SK-N-SH (cell line): Measurements from ENCODE around the gene GPR101. TPM values are rescaled to one million over a fixed set of nuclear protein-coding genes. Genes with fewer than 3 reads are reported as not detected.

Source experiments
- CTCF ChIA-PET: fragments of 300-600, 350-600 bp; formaldehyde crosslinking; extraction: SDS; loops from one replicate; lab custom pipeline; 2021; lab: Yijun Ruan, JAX
- POLR2A ChIA-PET: fragments of 350-600 bp; sonication (Branson Sonifier 250); formaldehyde crosslinking; extraction: SDS; loops from one replicate; lab custom pipeline; 2020; ENCODE audit warnings: antibody characterized with exemption, inconsistent platforms; lab: Yijun Ruan, JAX
- DNase-seq: peaks from one replicate; pipeline ENCODE4 v3.0.0; 2012
- H2AFZ ChIP-seq: fragments of 200-600 bp; sonication (generic); 2 replicates; pipeline ENCODE4 v1.8.1; 2016; ENCODE audit warnings: antibody characterized with exemption, mild to moderate bottlenecking, low read depth
- H3F3A ChIP-seq: fragments of 200-600 bp; sonication (generic); replicated peaks from 2 replicates; pipeline ENCODE3; 2016; ENCODE audit warnings: antibody characterized with exemption, mild to moderate bottlenecking; ENCODE audit not compliant: insufficient read depth
- H3K27ac ChIP-seq, 2 experiments: fragments of 200-500 bp in 1 of 2; fragments of 200-600 bp in 1 of 2; sonication (Bioruptor generic) in 1 of 2; sonication (generic), shearing (Covaris generic) in 1 of 2; 2 replicates each; pipeline versions ENCODE4 v1.5.1 to v1.6.1; 2014 to 2016; ENCODE audit warnings: low read depth in 2 of 2, inconsistent platforms in 1 of 2, low read length in 1 of 2, mild to moderate bottlenecking in 1 of 2, mixed read lengths in 1 of 2
- H3K27me3 ChIP-seq: fragments of 200-600 bp; sonication (generic), shearing (Covaris generic); 2 replicates; pipeline ENCODE4 v1.6.1; 2016; ENCODE audit warnings: mixed run types; ENCODE audit not compliant: insufficient read depth
- H3K36me3 ChIP-seq, 2 experiments: fragments of 200-500 bp in 1 of 2; fragments of 200-600 bp in 1 of 2; sonication (Bioruptor generic) in 1 of 2; sonication (generic) in 1 of 2; replicated peaks in 1 of 2; 2 replicates each; pipeline versions ENCODE3 to v1.5.1; 2014 to 2016; ENCODE audit warnings: low read length in 1 of 2, mild to moderate bottlenecking in 1 of 2; ENCODE audit not compliant: insufficient read depth in 2 of 2, control insufficient read depth in 1 of 2
- H3K4me1 ChIP-seq, 2 experiments: fragments of 200-500 bp in 1 of 2; fragments of 200-600 bp in 1 of 2; sonication (Bioruptor generic) in 1 of 2; sonication (generic), shearing (Covaris generic) in 1 of 2; 2 replicates each; pipeline versions ENCODE4 v1.5.1 to v1.6.1; 2014 to 2016; ENCODE audit warnings: low read depth in 1 of 2, low read length in 1 of 2, mixed run types in 1 of 2; ENCODE audit not compliant: insufficient read depth in 2 of 2, control insufficient read depth in 1 of 2
- H3K4me2 ChIP-seq: fragments of 200-600 bp; sonication (generic), shearing (Covaris generic); 2 replicates; pipeline ENCODE4 v1.6.1; 2017; ENCODE audit warnings: mixed run types
- H3K4me3 ChIP-seq, 2 experiments: fragments of 200-500 bp in 1 of 2; fragments of 200-600 bp in 1 of 2; sonication (Bioruptor generic) in 1 of 2; sonication (generic), shearing (Covaris generic) in 1 of 2; 2 replicates each; pipeline versions ENCODE4 v1.5.1 to v1.8.1; 2014 to 2016; ENCODE audit warnings: low read depth in 2 of 2, inconsistent platforms in 1 of 2, low read length in 1 of 2, mild to moderate bottlenecking in 1 of 2, mixed read lengths in 1 of 2, moderate library complexity in 1 of 2
- H3K79me2 ChIP-seq: fragments of 200-600 bp; sonication (generic); 2 replicates; pipeline ENCODE4 v1.8.1; 2017; ENCODE audit warnings: mild to moderate bottlenecking; ENCODE audit not compliant: insufficient read depth
- H3K9ac ChIP-seq: fragments of 200-600 bp; sonication (generic); 2 replicates; pipeline ENCODE4 v1.6.1; 2017; ENCODE audit warnings: mixed run types
- H3K9me2 ChIP-seq: fragments of 200-600 bp; sonication (generic); 2 replicates; pipeline ENCODE4 v1.6.1; 2017; ENCODE audit warnings: mixed run types
- H3K9me3 ChIP-seq: fragments of 200-600 bp; sonication (generic); 2 replicates; pipeline ENCODE4 v1.6.1; 2017; ENCODE audit warnings: mixed run types, mild to moderate bottlenecking, moderate library complexity
- H4K20me1 ChIP-seq: fragments of 200-600 bp; sonication (generic); 2 replicates; pipeline ENCODE4 v1.6.1; 2017; ENCODE audit warnings: mild to moderate bottlenecking, mixed run types; ENCODE audit not compliant: insufficient read depth
- CHD2 ChIP-seq: fragments of 150-350 bp; IDR thresholded peaks from 2 replicates; pipeline ENCODE4 v1.6.1; 2018; ENCODE audit warnings: low read length; ENCODE audit not compliant: partially characterized antibody
- ELF1 ChIP-seq: IDR thresholded peaks from 2 replicates; pipeline ENCODE4 v1.4.0; 2012
- FOSL2 ChIP-seq: IDR thresholded peaks from 2 replicates; pipeline ENCODE4 v1.4.0; 2012; ENCODE audit warnings: low read depth, mild to moderate bottlenecking, moderate library complexity, borderline replicate concordance
- FOXM1 ChIP-seq: IDR thresholded peaks from 2 replicates; pipeline ENCODE4 v1.4.0; 2012; ENCODE audit warnings: low read depth, mild to moderate bottlenecking
- JUND ChIP-seq: IDR thresholded peaks from 2 replicates; pipeline ENCODE4 v1.4.0; 2012
- MAX ChIP-seq: IDR thresholded peaks from 2 replicates; pipeline ENCODE4 v1.4.0; 2012; ENCODE audit warnings: low read depth
- MXI1 ChIP-seq: IDR thresholded peaks from 2 replicates; pipeline ENCODE4 v1.6.1; 2012; ENCODE audit warnings: mild to moderate bottlenecking, low read depth, low read length, improper control_type of control experiment
- NFIC ChIP-seq: IDR thresholded peaks from 2 replicates; pipeline ENCODE4 v1.4.0; 2012; ENCODE audit warnings: borderline replicate concordance
- POLR2AphosphoS5 ChIP-seq: IDR thresholded peaks from 2 replicates; pipeline ENCODE4 v1.6.1; 2012; ENCODE audit warnings: low read depth, low read length
- RAD21 ChIP-seq: IDR thresholded peaks from 2 replicates; pipeline ENCODE4 v1.6.1; 2012; ENCODE audit warnings: mild to moderate bottlenecking, low read length
- TEAD4 ChIP-seq: IDR thresholded peaks from 2 replicates; pipeline ENCODE4 v1.4.0; 2012; ENCODE audit warnings: mild to moderate bottlenecking, borderline replicate concordance; ENCODE audit not compliant: insufficient read depth
- USF2 ChIP-seq: fragments of 150-350 bp; IDR thresholded peaks from 2 replicates; pipeline ENCODE4 v1.6.1; 2017; ENCODE audit warnings: antibody characterized with exemption, low read length, low read depth, borderline replicate concordance
- WGBS: methylation state at CpG from one replicate; pipeline ENCODE4 v1.1.6; 2017; ENCODE audit warnings: low lambda C conversion rate; 5-methylcytosine and 5-hydroxymethylcytosine counted together
- polyA plus RNA-seq, 3 experiments: library from polyadenylated mRNA; depleted of rRNA; stranded (reverse); fragments of >200 nt; gene quantifications; 2 replicates each; pipeline ENCODE4 v1.2.3, GENCODE V29; 2012
- TF ChIP-seq, protein P1 (sequence below): IDR thresholded peaks from 2 replicates; pipeline ENCODE4; 2012

GPR101 gene
- polyA plus RNA-seq, 1 of the 3 experiments (the other 2 are of a cell fraction) = not detected

DNA sequence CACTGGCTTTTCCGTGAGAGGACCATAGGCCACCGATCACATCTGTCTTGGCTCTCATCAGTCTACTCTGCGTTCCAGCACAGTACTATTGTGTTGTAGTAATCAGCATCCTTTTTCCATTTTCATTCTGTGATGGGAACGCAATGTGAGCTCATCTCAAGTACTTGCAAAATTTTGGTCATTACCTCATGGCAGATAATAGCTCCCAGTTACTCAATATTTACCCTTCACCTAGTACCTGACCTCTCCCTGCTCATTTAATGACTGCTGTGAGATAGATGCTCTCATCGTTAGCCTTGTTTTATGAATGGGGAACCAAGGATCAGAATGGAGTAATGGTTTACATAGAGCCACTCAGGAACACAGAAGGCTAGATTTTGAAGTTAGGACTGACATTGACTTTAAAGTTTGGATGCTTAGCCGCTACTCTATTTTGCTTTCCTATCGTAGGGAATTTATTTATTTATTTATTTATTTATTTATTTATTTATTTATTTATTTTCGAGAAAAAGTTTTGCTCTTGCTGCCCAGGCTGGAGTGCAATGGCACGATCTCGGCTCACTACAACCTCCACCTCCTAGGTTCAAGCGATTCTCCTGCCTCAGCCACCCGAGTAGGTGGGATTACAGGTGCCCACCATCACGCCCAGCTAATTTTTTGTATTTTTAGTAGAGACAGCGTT lies 6.5 kb upstream of the GPR101 start:
- no peak overlapping the region for H3K4me2 ChIP-seq
- H3F3A ChIP-seq = no peaks in the 10 kb centered on the region
- no peaks in the 10 kb centered on the region for H3K79me2 ChIP-seq
- H4K20me1 ChIP-seq = no peaks in the 10 kb centered on the region
- H3K27ac ChIP-seq = no peak overlapping the region
- WGBS = 23% methylated on average over 14 of the region's 14 CpGs
- H2AFZ ChIP-seq = no peak overlapping the region
- ChIA-PET POLR2A (no interaction called here), CTCF (no interaction called here)
- H3K36me3 ChIP-seq = no peaks in the 10 kb centered on the region
- H3K9me3 ChIP-seq = no peaks in the 10 kb centered on the region
- DNase-seq = no peak
- peaks cover 22% of the 10 kb centered on the region for H3K27me3 ChIP-seq
- TF ChIP-seq POLR2AphosphoS5 = no peak
- no peak for TF ChIP-seq RAD21
- TF ChIP-seq CHD2 = no peak
- no peak overlapping the region for H3K9ac ChIP-seq
- no peaks in the 10 kb centered on the region for H3K9me2 ChIP-seq
- no peaks in the 10 kb centered on the region for H3K4me1 ChIP-seq
- no peak overlapping the region for H3K4me3 ChIP-seq

GRCh38 chrX:137034508-137034872 lies 695 bp upstream of the GPR101 start:
- CTCF ChIA-PET = interaction anchor here (1.6 to 2.5 kb wide), 2 partner anchors 15 to 18 kb away, joined by 3 to 8 read pairs; no protein-coding TSS in a partner anchor

More at GRCh38 chrX:137034508-137034872, 695 bp upstream of the GPR101 start:
- H3K9me3 ChIP-seq = no peaks in the 10 kb centered on the region
- no peaks in the 10 kb centered on the region for H4K20me1 ChIP-seq
- H3K4me2 ChIP-seq = no peak overlapping the region
- no peak overlapping the region for H2AFZ ChIP-seq
- no peaks in the 10 kb centered on the region for H3F3A ChIP-seq
- no peak overlapping the region for H3K4me3 ChIP-seq
- H3K79me2 ChIP-seq = no peaks in the 10 kb centered on the region
- no peak for DNase-seq
- no peaks in the 10 kb centered on the region for H3K9me2 ChIP-seq
- WGBS = 16% methylated on average over 3 of the region's 3 CpGs
- H3K9ac ChIP-seq = no peak overlapping the region
- POLR2A ChIA-PET = no interaction called here
- no peak for TF ChIP-seq NFIC
- TF ChIP-seq JUND = no peak
- TF ChIP-seq, protein P1, sequence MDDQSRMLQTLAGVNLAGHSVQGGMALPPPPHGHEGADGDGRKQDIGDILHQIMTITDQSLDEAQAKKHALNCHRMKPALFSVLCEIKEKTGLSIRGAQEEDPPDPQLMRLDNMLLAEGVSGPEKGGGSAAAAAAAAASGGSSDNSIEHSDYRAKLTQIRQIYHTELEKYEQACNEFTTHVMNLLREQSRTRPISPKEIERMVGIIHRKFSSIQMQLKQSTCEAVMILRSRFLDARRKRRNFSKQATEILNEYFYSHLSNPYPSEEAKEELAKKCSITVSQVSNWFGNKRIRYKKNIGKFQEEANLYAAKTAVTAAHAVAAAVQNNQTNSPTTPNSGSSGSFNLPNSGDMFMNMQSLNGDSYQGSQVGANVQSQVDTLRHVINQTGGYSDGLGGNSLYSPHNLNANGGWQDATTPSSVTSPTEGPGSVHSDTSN = no peak
- no peak for TF ChIP-seq TEAD4
- no peak for TF ChIP-seq MXI1
- no peak for TF ChIP-seq ELF1
- no peak for TF ChIP-seq FOSL2
- no peak for TF ChIP-seq FOXM1
- TF ChIP-seq USF2 = no peak
- no peak for TF ChIP-seq MAX
- TF ChIP-seq RAD21 = no peak
- H3K27ac ChIP-seq = no peak overlapping the region
- no peaks in the 10 kb centered on the region for H3K36me3 ChIP-seq
- peaks cover 65% of the 10 kb centered on the region for H3K27me3 ChIP-seq
- H3K4me1 ChIP-seq = peaks cover 0 to 9% of the 10 kb centered on the region in 2 experiments; a peak in 1 of 4 replicates
